SH-SY5Y (cell line): ENCODE results near the gene DEAF1.

Source experiments
- GATA2 ChIP-seq: IDR thresholded peaks from 2 replicates; pipeline ENCODE4 v1.6.1; 2011; ENCODE audit warnings: mild to moderate bottlenecking, low read depth, low read length
- GATA3 ChIP-seq: IDR thresholded peaks from 2 replicates; pipeline ENCODE4 v1.6.1; 2011; ENCODE audit warnings: low read depth, mild to moderate bottlenecking, low read length, moderate library complexity

GRCh38 chr11:720642-721246 is 25.7 kb upstream of the DEAF1 start:
- TF ChIP-seq GATA3 (no peak), GATA2 (no peak)
